OCI-M1 (cell line): ENCODE data around the gene EPB41L4A.

Source experiments
- DNase-seq: peaks from one replicate; lab custom pipeline; 2025; lab: John Stamatoyannopoulos, UW

Gene EPB41L4A

GRCh38 chr5:112113565-112113964, 305.5 kb downstream of the EPB41L4A start:
- no peak for DNase-seq
